NCI-H69 (cell line): ENCODE results near the gene MAP2K1.
"Not testable (repeated sequence)": the region's sequence is repeated elsewhere in the genome, so short reads cannot be mapped to it uniquely, and the experiment has no call there.

ENCODE experiments used
- DNase-seq: peaks from one replicate; lab custom pipeline; 2025; lab: John Stamatoyannopoulos, UW

The MAP2K1 gene

GRCh38 chr15:66476535-66476934 is 89.8 kb downstream of the MAP2K1 start:
- no peak for DNase-seq

GRCh38 chr15:66477011-66477410 is 90.3 kb downstream of the MAP2K1 start:
- DNase-seq = no peak

- DNase-seq = no peak
Measured at GRCh38 chr15:66480267-66480666, 93.6 kb downstream of the MAP2K1 start.

GRCh38 chr15:66481107-66481856 is 94.6 kb downstream of the MAP2K1 start:
- no peak for DNase-seq

GRCh38 chr15:66482539-66482938 is 95.8 kb downstream of the MAP2K1 start:
- DNase-seq = no peak

GRCh38 chr15:66483131-66483566 is 96.4 kb downstream of the MAP2K1 start:
- DNase-seq = peak; percentile 95

- peak; percentile 94 for DNase-seq
Measured at GRCh38 chr15:66484539-66485112, 97.9 kb downstream of the MAP2K1 start.

- DNase-seq = no peak
Measured at GRCh38 chr15:66486887-66487286, 100.2 kb downstream of the MAP2K1 start.

- no peak for DNase-seq
Measured at GRCh38 chr15:66488525-66488924, 101.8 kb downstream of the MAP2K1 start.

GRCh38 chr15:66489179-66489791 is 102.6 kb downstream of the MAP2K1 start:
- DNase-seq = no peak

- DNase-seq = no peak
Measured at GRCh38 chr15:66491846-66492245, 105.1 kb downstream of the MAP2K1 start.

GRCh38 chr15:66494262-66494661 is 107.5 kb downstream of the MAP2K1 start:
- DNase-seq = no peak

- DNase-seq = no peak
Measured at GRCh38 chr15:66496951-66497501, 110.3 kb downstream of the MAP2K1 start.

GRCh38 chr15:66497502-66498455 is 111.1 kb downstream of the MAP2K1 start, which contains the start of gene SNAPC5:
TSS of gene SNAPC5 (minus strand) at chr15:66497762. CDS start at chr15:66497731, 31 bp downstream.
- peak; percentile 98 for DNase-seq

GRCh38 chr15:66498501-66499386 is 112.0 kb downstream of the MAP2K1 start:
- DNase-seq = peak; percentile 45

GRCh38 chr15:66500346-66500745 is 113.6 kb downstream of the MAP2K1 start:
- not testable (repeated sequence) for DNase-seq

- no peak for DNase-seq
Measured at GRCh38 chr15:66502491-66502890, 115.8 kb downstream of the MAP2K1 start.

- DNase-seq = not testable (repeated sequence)
Measured at GRCh38 chr15:66503041-66503648, 116.4 kb downstream of the MAP2K1 start.

GRCh38 chr15:66503780-66504562 is 117.3 kb downstream of the MAP2K1 start:
- DNase-seq = no peak
